ENCODE measurements around the gene MYLK3.
"Not testable (repeated sequence)": the region's sequence is repeated elsewhere in the genome, so short reads cannot be mapped to it uniquely, and the experiment has no call there.

MYLK3 gene

GRCh38 chr16:46689365-46690280 lies 58.5 kb downstream of the MYLK3 start, which contains the start of gene ORC6:
Gene ORC6 (plus strand): TSS chr16:46689659. CDS start chr16:46689706, 47 bp downstream.
- DNase-seq = peak; percentile 97

GRCh38 chr16:46688654-46689364 lies 59.3 kb downstream of the MYLK3 start, which contains the start of gene VPS35:
Gene VPS35 (minus strand): TSS chr16:46689178. CDS start chr16:46689133, 45 bp downstream.
- DNase-seq = peak; percentile 97

- DNase-seq = no peak
These were observed 60.0 kb downstream of the MYLK3 start for GRCh38 chr16:46688101-46688653.

GRCh38 chr16:46687486-46687885 lies 60.7 kb downstream of the MYLK3 start:
- no peak for DNase-seq

GRCh38 chr16:46686815-46687473 lies 61.2 kb downstream of the MYLK3 start:
- no peak for DNase-seq

- DNase-seq = not testable (repeated sequence)
These were observed 66.3 kb downstream of the MYLK3 start for GRCh38 chr16:46681867-46682266.

- DNase-seq = not testable (repeated sequence)
These were observed 70.2 kb downstream of the MYLK3 start for GRCh38 chr16:46677943-46678342.

GRCh38 chr16:46673320-46674013 lies 74.7 kb downstream of the MYLK3 start:
- peak; percentile 14 for DNase-seq

GRCh38 chr16:46662123-46662522 lies 86.0 kb downstream of the MYLK3 start:
- no peak for DNase-seq

- no peak for DNase-seq
These were observed 89.2 kb downstream of the MYLK3 start for GRCh38 chr16:46658925-46659324.

Data from NCI-H2227 treated with DMSO at 0.1 percent for 48 hours (cell line).